A673 (cell line): ENCODE data around the gene ZNF169. TPM values are rescaled to one million over a fixed set of nuclear protein-coding genes. Genes with fewer than 3 reads are reported as not detected.
"Not testable (repeated sequence)": the region's sequence is repeated elsewhere in the genome, so short reads cannot be mapped to it uniquely, and the experiment has no call there.

ENCODE experiments used
- BruUV-seq: library from RNA; stranded (reverse); fragments of 400-500 nt; replicated peaks from 2 replicates; lab custom pipeline; 2021; lab: Mats Ljungman, UMichigan
- CTCF ChIA-PET: fragments of 300-600 bp; sonication (Branson Sonifier 250); formaldehyde crosslinking; loops from one replicate; lab custom pipeline; 2022; ENCODE audit warnings: antibody characterized with exemption; lab: Charles Lee
- POLR2A ChIA-PET: fragments of 300-600 bp; sonication (Branson Sonifier 250); formaldehyde crosslinking; loops from one replicate; lab custom pipeline; 2022; ENCODE audit warnings: antibody characterized with exemption; ENCODE audit not compliant: low non-redundant PET; lab: Charles Lee
- DNase-seq: peaks from one replicate; pipeline ENCODE4 v3.0.0-alpha.2; 2015; ENCODE audit warnings: low spot score
- H3K27ac ChIP-seq: fragments of 200-600 bp; sonication (generic); 2 replicates; pipeline ENCODE4 v1.5.1; 2016; ENCODE audit warnings: mixed run types, low read depth, mild to moderate bottlenecking, mixed read lengths, antibody characterized with exemption, low read length; ENCODE audit not compliant: poor library complexity, severe bottlenecking
- H3K27me3 ChIP-seq: fragments of 200-600 bp; sonication (generic); replicated peaks from 2 replicates; pipeline ENCODE4 v1.6.1; 2017; ENCODE audit warnings: mixed run types, low read depth, mild to moderate bottlenecking, mixed read lengths, antibody characterized with exemption, low read length; ENCODE audit not compliant: insufficient read depth, poor library complexity
- H3K36me3 ChIP-seq: fragments of 200-600 bp; sonication (generic); 2 replicates; pipeline ENCODE4 v1.6.1; 2016; ENCODE audit warnings: mixed run types, mild to moderate bottlenecking, mixed read lengths, antibody characterized with exemption, low read length; ENCODE audit not compliant: insufficient read depth, poor library complexity, severe bottlenecking
- H3K4me1 ChIP-seq: fragments of 200-600 bp; sonication (generic); 2 replicates; pipeline ENCODE4 v1.6.1; 2017; ENCODE audit warnings: mixed run types, mild to moderate bottlenecking, mixed read lengths, antibody characterized with exemption, low read length; ENCODE audit not compliant: insufficient read depth, poor library complexity, severe bottlenecking
- H3K4me3 ChIP-seq: fragments of 200-600 bp; sonication (generic); 2 replicates; pipeline ENCODE4 v1.5.1; 2016; ENCODE audit warnings: low read depth, mixed run types, mild to moderate bottlenecking, mixed read lengths, low read length; ENCODE audit not compliant: poor library complexity, severe bottlenecking
- H3K9me3 ChIP-seq: fragments of 200-600 bp; sonication (generic); 2 replicates; pipeline ENCODE4 v1.6.1; 2016; ENCODE audit warnings: mixed run types, low read depth, mild to moderate bottlenecking, mixed read lengths, antibody characterized with exemption, low read length; ENCODE audit not compliant: poor library complexity, severe bottlenecking
- CTCF ChIP-seq: fragments of 300-800, 200-600 bp; sonication (generic); conservative IDR thresholded peaks from 2 replicates; pipeline ENCODE4 v1.5.1; 2017; ENCODE audit warnings: low read depth, mild to moderate bottlenecking, antibody characterized with exemption, low read length, moderate library complexity, mixed read lengths
- EZH2 ChIP-seq: fragments of 200-600 bp; sonication (generic); IDR thresholded peaks from 2 replicates; pipeline ENCODE4 v1.6.1; 2017; ENCODE audit warnings: borderline replicate concordance, low read depth, mild to moderate bottlenecking, mixed read lengths, antibody characterized with exemption, low read length; ENCODE audit not compliant: poor library complexity, severe bottlenecking
- intact Hi-C: fragments of 100-400 bp; cut with micrococcal nuclease; formaldehyde crosslinking; loops from one replicate; pipeline ENCODE4 v1.10.0; 2022; ENCODE audit not compliant: unreplicated experiment
- total RNA-seq: library from RNA; stranded (reverse); gene quantifications from 2 replicates; pipeline ENCODE4 v1.2.3, GENCODE V29; 2021

Gene ZNF169
- total RNA-seq, 1 experiment from 2014 or later, result 4.2 TPM

GRCh38 chr9:94301583-94301982 is 42.5 kb downstream of the ZNF169 start:
- BruUV-seq, result no TSS peak
- Histone ChIP-seq H3K4me3 (no peak overlapping the region), H3K36me3 (no peaks in the 10 kb centered on the region), H3K9me3 (no peaks in the 10 kb centered on the region), H3K27me3 (no peaks in the 10 kb centered on the region), H3K4me1 (no peaks in the 10 kb centered on the region), H3K27ac (no peak overlapping the region)
- POLR2A ChIA-PET, result no interaction called here
- intact Hi-C loops, result no loop called here
- TF ChIP-seq EZH2 (no peak), CTCF (no peak)
- CTCF ChIA-PET, result no interaction called here
- DNase-seq, result no peak

DNA sequence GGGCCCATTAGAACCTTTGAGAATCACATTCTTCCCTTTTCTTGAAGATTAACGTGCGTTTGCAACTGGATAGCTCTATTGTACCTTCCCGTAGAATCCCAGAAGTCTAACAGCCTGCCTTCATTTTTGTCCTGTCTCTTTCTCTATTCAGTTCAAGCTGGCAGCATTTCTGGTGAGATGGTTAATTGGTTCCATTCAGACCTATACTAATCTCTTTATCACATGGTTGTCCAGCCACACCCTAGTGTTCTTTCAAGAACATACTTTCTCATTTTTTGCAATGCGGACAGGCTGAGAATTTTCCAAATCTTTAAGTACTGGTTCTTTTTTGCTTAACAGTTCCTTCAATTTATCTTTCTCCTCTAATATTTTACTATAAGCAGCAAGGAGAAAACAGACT is 43.3 kb downstream of the ZNF169 start:
- Histone ChIP-seq H3K9me3 (no peaks in the 10 kb centered on the region), H3K27ac (no peak overlapping the region), H3K27me3 (no peaks in the 10 kb centered on the region), H3K4me3 (no peak overlapping the region), H3K4me1 (no peaks in the 10 kb centered on the region), H3K36me3 (no peaks in the 10 kb centered on the region)
- ChIA-PET POLR2A (no interaction called here), CTCF (no interaction called here)
- no TSS peak for BruUV-seq
- intact Hi-C loops, result no loop called here
- no peak for DNase-seq
- no peak for TF ChIP-seq EZH2
- no peak for TF ChIP-seq CTCF

DNA sequence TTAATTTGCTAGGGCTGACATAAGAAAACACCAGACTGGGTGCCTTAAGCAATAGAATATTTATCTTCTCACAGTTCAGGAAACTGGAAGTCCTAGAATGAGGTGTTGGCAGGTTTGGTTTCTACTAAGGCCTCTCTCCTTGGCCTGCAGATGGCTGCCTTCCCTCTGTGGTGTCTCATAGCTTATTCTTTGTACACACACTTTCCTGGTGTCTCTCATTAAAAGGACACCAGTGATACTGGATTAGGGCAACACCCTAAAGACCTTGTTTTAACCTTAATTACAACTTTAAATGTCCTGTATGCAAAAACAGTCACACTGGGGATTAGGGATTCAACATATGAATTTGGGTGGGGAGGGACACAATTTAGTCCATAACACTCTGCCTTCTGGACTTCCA is 44.2 kb downstream of the ZNF169 start:
- no peaks in the 10 kb centered on the region for H3K36me3 ChIP-seq
- CTCF ChIA-PET, result no interaction called here
- BruUV-seq, result no TSS peak

GRCh38 chr9:94315034-94315984 is 56.2 kb downstream of the ZNF169 start:
- H3K27ac ChIP-seq, H3K4me1 ChIP-seq, intact Hi-C loops, POLR2A ChIA-PET, BruUV-seq, CTCF ChIA-PET, H3K27me3 ChIP-seq, H3K36me3 ChIP-seq, H3K4me3 ChIP-seq, DNase-seq, H3K9me3 ChIP-seq: not testable (repeated sequence)

More for the DNA sequence above, 44.2 kb downstream of the ZNF169 start:
- DNase-seq, result no peak
- TF ChIP-seq EZH2 (no peak), CTCF (no peak)
- H3K4me3 ChIP-seq, result no peak overlapping the region
- no peaks in the 10 kb centered on the region for H3K4me1 ChIP-seq
- no peak overlapping the region for H3K27ac ChIP-seq
- no peaks in the 10 kb centered on the region for H3K27me3 ChIP-seq
- H3K9me3 ChIP-seq, result no peaks in the 10 kb centered on the region
- POLR2A ChIA-PET, result interaction anchor here (0.6 kb wide), 1 partner anchor 49 kb away, joined by 5 read pairs; no protein-coding TSS in a partner anchor
- intact Hi-C loops, result no loop called here

DNA sequence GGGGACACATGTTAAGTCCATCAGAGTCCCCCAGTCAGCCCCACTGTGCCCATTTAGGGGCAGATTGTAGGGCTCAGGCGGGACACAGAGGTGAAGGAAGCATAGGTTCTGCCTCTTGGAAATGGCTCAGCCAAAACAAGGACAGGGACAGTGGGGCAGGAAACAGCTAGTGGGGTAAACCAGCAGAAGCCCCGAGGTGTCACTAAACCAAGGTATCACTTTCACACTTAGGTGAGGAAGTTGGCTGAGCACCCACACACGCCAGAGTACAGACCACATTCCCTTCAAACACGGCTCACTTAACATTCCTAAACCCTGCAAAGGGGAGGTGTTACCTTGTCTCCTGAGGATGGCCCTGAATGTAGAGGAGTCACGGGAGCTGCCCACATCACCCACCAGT is 57.1 kb downstream of the ZNF169 start:
- DNase-seq, H3K4me3 ChIP-seq, H3K27me3 ChIP-seq, H3K9me3 ChIP-seq, BruUV-seq, CTCF ChIA-PET, POLR2A ChIA-PET, H3K4me1 ChIP-seq, intact Hi-C loops, H3K27ac ChIP-seq, H3K36me3 ChIP-seq: not testable (repeated sequence)
